Renal cortex interstitium (tissue), 11 donors: ENCODE results near the gene USF2. TPM values are rescaled to one million over a fixed set of nuclear protein-coding genes. Genes with fewer than 3 reads are reported as not detected.

Source experiments
- DNase-seq, 11 donors: peaks; one replicate each; pipeline ENCODE4 v3.0.0-alpha.2; 2013; ENCODE audit warnings: low read depth in 9 of 11, low spot score in 4 of 11; ENCODE audit errors: extremely low read depth in 1 of 11
- polyA plus RNA-seq, 3 donors: library from polyadenylated mRNA; unstranded; fragments of 120-200 nt; gene quantifications; one replicate each; pipeline ENCODE4 v1.2.1, GENCODE V29; 2013; ENCODE audit not compliant: insufficient read length in 3 of 3

The USF2 gene
- polyA plus RNA-seq, 3 donors = 158 to 185 (median 181) TPM

GRCh38 chr19:35305181-35305580 lies 36.4 kb downstream of the USF2 start:
- no peak for DNase-seq

- no peak for DNase-seq
These were observed 37.9 kb downstream of the USF2 start for GRCh38 chr19:35306473-35307246.

- no peak for DNase-seq
These were observed 39.2 kb downstream of the USF2 start for GRCh38 chr19:35307931-35308330.

- DNase-seq = no peak
These were observed 40.1 kb downstream of the USF2 start for GRCh38 chr19:35308910-35309309.

GRCh38 chr19:35309481-35310279 lies 40.9 kb downstream of the USF2 start:
- peak; percentile 45 to 86 (median 74) for DNase-seq

GRCh38 chr19:35310331-35310730 lies 41.6 kb downstream of the USF2 start:
- no peak for DNase-seq

GRCh38 chr19:35310811-35311465 lies 42.2 kb downstream of the USF2 start:
- no peak for DNase-seq

GRCh38 chr19:35311901-35312665 lies 43.3 kb downstream of the USF2 start:
- no peak for DNase-seq

- no peak for DNase-seq
These were observed 44.8 kb downstream of the USF2 start for GRCh38 chr19:35313587-35313986.

GRCh38 chr19:35314031-35314430 lies 45.3 kb downstream of the USF2 start:
- DNase-seq = no peak

- no peak for DNase-seq
These were observed 46.2 kb downstream of the USF2 start for GRCh38 chr19:35314858-35315470.

GRCh38 chr19:35315883-35316282 lies 47.1 kb downstream of the USF2 start:
- DNase-seq = no peak

- DNase-seq = no peak
These were observed 47.8 kb downstream of the USF2 start for GRCh38 chr19:35316560-35316959.

GRCh38 chr19:35317464-35318043 lies 48.8 kb downstream of the USF2 start:
- no peak for DNase-seq

- DNase-seq = no peak
These were observed 50.1 kb downstream of the USF2 start for GRCh38 chr19:35318679-35319448.

- no peak for DNase-seq
These were observed 51.4 kb downstream of the USF2 start for GRCh38 chr19:35320065-35320713.

GRCh38 chr19:35321291-35321690 lies 52.5 kb downstream of the USF2 start:
- DNase-seq = no peak
